ENCODE results near the gene TNFRSF25. TPM values are rescaled to one million over a fixed set of nuclear protein-coding genes. Genes with fewer than 3 reads are reported as not detected.

The TNFRSF25 gene
- total RNA-seq, 1 experiment from 2014 or later: 19.4 TPM

DNA sequence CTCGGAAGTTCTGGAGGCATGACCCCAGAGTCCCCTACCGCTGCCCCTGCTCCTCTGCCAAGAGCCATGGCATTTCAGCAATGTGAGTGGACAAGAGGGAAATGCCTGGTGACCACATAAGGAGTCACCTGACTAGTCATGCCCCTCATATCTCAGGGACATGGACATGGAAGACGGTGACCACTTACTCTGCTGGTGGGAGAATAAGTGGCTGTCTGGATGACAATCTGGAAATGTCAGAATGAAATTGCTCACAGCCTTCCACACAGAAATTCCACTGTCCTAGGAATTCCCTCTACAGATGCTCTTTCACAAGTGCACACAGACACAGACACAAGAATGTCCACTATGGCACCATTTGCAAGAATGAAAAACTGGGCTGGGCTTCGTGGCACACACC is 49.8 kb upstream of the TNFRSF25 start:
- no peak overlapping the region for H3K4ac ChIP-seq (ENCODE audit: low read depth, low read length)
- no peak overlapping the region for H2BK20ac ChIP-seq (ENCODE audit: low read depth, low read length, poor library complexity, severe bottlenecking)
- no peaks in the 10 kb centered on the region for H3K9me3 Mint-ChIP-seq
- no peak overlapping the region for H3K14ac ChIP-seq (ENCODE audit: insufficient read depth, low read length)
- H4K5ac ChIP-seq (ENCODE audit: insufficient read length, low read depth, low read length): no peak overlapping the region
- no peaks in the 10 kb centered on the region for H3K79me2 ChIP-seq (ENCODE audit: insufficient read depth, low read length)
- H3K9me3 ChIP-seq (ENCODE audit: control insufficient read depth, low read depth, low read length): no peaks in the 10 kb centered on the region
- H3K27me3 ChIP-seq (ENCODE audit: insufficient read depth, low read length): no peaks in the 10 kb centered on the region
- no peak overlapping the region for H3K18ac ChIP-seq (ENCODE audit: insufficient read length, low read depth, low read length)
- DNase-seq: no peak
- H3K27ac ChIP-seq (ENCODE audit: insufficient read length, low read depth, low read length): no peak overlapping the region
- H3K23ac ChIP-seq (ENCODE audit: insufficient read length, low read depth, low read length): no peak overlapping the region
- H2BK120ac ChIP-seq (ENCODE audit: low read depth, low read length, poor library complexity, severe bottlenecking): no peak overlapping the region
- no peak overlapping the region for H2BK15ac ChIP-seq (ENCODE audit: low read depth, low read length)
- H3K4me1 Mint-ChIP-seq: peaks cover 16 to 19% of the 10 kb centered on the region in 2 experiments
- H3K23me2 ChIP-seq (ENCODE audit: insufficient read length, low read depth, low read length, poor library complexity, severe bottlenecking): no peaks in the 10 kb centered on the region
- no peak overlapping the region for H3K9ac ChIP-seq (ENCODE audit: extremely low read depth, insufficient read length, low read length)
- no peaks in the 10 kb centered on the region for H3K27me3 Mint-ChIP-seq (ENCODE audit: low read depth)
- TF ChIP-seq, protein P1, sequence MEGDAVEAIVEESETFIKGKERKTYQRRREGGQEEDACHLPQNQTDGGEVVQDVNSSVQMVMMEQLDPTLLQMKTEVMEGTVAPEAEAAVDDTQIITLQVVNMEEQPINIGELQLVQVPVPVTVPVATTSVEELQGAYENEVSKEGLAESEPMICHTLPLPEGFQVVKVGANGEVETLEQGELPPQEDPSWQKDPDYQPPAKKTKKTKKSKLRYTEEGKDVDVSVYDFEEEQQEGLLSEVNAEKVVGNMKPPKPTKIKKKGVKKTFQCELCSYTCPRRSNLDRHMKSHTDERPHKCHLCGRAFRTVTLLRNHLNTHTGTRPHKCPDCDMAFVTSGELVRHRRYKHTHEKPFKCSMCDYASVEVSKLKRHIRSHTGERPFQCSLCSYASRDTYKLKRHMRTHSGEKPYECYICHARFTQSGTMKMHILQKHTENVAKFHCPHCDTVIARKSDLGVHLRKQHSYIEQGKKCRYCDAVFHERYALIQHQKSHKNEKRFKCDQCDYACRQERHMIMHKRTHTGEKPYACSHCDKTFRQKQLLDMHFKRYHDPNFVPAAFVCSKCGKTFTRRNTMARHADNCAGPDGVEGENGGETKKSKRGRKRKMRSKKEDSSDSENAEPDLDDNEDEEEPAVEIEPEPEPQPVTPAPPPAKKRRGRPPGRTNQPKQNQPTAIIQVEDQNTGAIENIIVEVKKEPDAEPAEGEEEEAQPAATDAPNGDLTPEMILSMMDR (conservative IDR thresholded peaks at IDR 0.05): no peak
- no peak overlapping the region for H3T11ph ChIP-seq (ENCODE audit: low read length)
- no peak overlapping the region for H2BK12ac ChIP-seq (ENCODE audit: insufficient read length, low read depth, low read length)
- no CpG with 5 or more reads among the region's 4 CpGs for WGBS (ENCODE audit: extremely low coverage, insufficient read length, low lambda C conversion rate)
- no peaks in the 10 kb centered on the region for H3K36me3 Mint-ChIP-seq (ENCODE audit: insufficient read depth in 1 of 3, low read depth in 3 of 3)
- H3K27ac Mint-ChIP-seq: no peak overlapping the region
- no peaks in the 10 kb centered on the region for H3K79me1 ChIP-seq (ENCODE audit: insufficient read depth, low read depth, low read length, poor library complexity, severe bottlenecking)
- no peak overlapping the region for H4K91ac ChIP-seq (ENCODE audit: insufficient read length, low read depth, low read length)
- no peak overlapping the region for H4K8ac ChIP-seq (replicated peaks; ENCODE audit: insufficient read length, low read depth, low read length)
- no peaks in the 10 kb centered on the region for H4K20me1 ChIP-seq (ENCODE audit: control insufficient read depth, insufficient read depth, insufficient read length)
- H3K4me2 ChIP-seq (ENCODE audit: insufficient read depth, insufficient read length, low read length): no peak overlapping the region
- no peak overlapping the region for H2AK5ac ChIP-seq (ENCODE audit: insufficient read length, low read length)
- no peak overlapping the region for H2BK5ac ChIP-seq (ENCODE audit: insufficient read length, low read length)
- H3K4me3 Mint-ChIP-seq: no peak overlapping the region
- H3K4me1 ChIP-seq (ENCODE audit: insufficient read depth, low read length): no peaks in the 10 kb centered on the region
- H3K56ac ChIP-seq (ENCODE audit: insufficient read length, low read depth, low read length): no peak overlapping the region
- no peak overlapping the region for H2AFZ ChIP-seq (ENCODE audit: low read length)

All from H9 (cell line).